ENCODE data around the gene CAMTA1.

DNA sequence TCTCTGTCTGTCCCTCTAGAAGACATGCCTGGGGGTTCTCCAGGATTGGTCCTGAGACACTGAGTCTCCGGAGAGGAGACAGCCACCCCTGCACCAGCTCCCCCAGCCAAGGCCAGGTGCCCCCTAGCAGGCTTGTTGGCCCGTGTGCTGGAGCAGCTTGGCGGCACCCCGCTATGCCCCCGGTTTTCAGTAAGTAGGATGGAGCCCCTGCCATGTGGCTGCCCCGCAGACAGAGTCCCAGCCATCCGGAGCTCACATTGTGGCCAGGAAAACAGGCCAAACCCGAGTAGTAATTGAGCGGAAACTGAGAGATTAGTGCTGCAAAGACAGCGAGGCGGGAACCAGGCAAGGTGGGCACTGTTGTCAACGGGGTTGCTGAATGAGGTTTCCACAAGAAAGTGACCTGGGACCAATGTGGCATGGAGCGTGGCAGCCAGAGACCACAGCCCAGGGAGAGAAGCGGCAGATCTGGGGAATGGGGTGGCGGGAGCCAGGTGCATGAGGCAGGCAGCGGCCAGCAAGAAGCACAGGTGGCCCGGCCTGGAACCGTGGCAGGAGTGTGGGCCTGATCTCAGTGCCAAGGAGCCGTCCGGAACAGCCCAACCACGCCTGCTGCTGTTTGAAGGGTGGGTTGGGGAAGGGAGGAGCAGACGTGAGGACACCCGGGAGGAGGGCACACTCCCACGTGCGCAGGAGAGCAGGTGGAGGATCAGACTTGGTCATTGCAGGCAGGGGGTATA, 848.4 kb downstream of the CAMTA1 start:
- TF ChIP-seq CTCF (IDR thresholded peaks at IDR 0.05) (no peak), EZH2 (IDR thresholded peaks at IDR 0.05) (no peak), EZH2phosphoT487 (IDR thresholded peaks at IDR 0.05) (no peak)

All from neural progenitor cell (in vitro differentiated cells).